ENCODE measurements around the gene BPGM. TPM values are rescaled to one million over a fixed set of nuclear protein-coding genes. Genes with fewer than 3 reads are reported as not detected.

BPGM gene
- total RNA-seq, 4 donors from 2014 or later, result 8.8 to 24.9 (median 24.0) TPM

DNA sequence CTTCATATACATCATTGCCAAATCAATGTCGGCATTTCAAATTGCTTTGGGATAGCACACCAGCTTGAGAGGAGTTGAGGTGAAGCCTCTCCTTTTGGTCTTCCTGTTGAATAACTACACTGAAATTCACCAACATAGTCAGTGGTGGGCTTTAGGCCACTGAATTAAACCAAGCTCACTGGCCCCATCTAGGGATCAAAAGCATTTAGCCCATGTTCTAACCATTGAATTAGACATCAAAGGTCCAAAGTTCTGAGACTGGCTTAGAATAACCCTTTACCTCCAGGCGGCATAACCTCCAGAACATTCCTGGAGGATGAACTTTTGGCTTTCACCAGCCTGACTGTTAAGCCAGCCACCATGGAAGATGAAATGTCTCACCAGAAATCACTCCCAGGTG lies 54.6 kb downstream of the BPGM start:
- Histone ChIP-seq H3K4me1 (peaks cover 0 to 69% (median 38%) of the 10 kb centered on the region in 4 donors), H3K36me3 (no peaks in the 10 kb centered on the region), H3K9me3 (no peaks in the 10 kb centered on the region), H3K4me3 (no peak overlapping the region), H3K27ac (peak overlapping the region in 2 of 4 donors; percentile 93 to 94), H3K27me3 (no peaks in the 10 kb centered on the region)
- DNase-seq (ENCODE audit: low spot score in 2 of 2), result no peak
- WGBS, 2 donors, result 95% methylated on average over 2 of the region's 2 CpGs
- TF ChIP-seq, protein P1, sequence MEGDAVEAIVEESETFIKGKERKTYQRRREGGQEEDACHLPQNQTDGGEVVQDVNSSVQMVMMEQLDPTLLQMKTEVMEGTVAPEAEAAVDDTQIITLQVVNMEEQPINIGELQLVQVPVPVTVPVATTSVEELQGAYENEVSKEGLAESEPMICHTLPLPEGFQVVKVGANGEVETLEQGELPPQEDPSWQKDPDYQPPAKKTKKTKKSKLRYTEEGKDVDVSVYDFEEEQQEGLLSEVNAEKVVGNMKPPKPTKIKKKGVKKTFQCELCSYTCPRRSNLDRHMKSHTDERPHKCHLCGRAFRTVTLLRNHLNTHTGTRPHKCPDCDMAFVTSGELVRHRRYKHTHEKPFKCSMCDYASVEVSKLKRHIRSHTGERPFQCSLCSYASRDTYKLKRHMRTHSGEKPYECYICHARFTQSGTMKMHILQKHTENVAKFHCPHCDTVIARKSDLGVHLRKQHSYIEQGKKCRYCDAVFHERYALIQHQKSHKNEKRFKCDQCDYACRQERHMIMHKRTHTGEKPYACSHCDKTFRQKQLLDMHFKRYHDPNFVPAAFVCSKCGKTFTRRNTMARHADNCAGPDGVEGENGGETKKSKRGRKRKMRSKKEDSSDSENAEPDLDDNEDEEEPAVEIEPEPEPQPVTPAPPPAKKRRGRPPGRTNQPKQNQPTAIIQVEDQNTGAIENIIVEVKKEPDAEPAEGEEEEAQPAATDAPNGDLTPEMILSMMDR (IDR thresholded peaks at IDR 0.05), result no peak
- TF ChIP-seq EP300 (IDR thresholded peaks at IDR 0.05), result no peak

DNA sequence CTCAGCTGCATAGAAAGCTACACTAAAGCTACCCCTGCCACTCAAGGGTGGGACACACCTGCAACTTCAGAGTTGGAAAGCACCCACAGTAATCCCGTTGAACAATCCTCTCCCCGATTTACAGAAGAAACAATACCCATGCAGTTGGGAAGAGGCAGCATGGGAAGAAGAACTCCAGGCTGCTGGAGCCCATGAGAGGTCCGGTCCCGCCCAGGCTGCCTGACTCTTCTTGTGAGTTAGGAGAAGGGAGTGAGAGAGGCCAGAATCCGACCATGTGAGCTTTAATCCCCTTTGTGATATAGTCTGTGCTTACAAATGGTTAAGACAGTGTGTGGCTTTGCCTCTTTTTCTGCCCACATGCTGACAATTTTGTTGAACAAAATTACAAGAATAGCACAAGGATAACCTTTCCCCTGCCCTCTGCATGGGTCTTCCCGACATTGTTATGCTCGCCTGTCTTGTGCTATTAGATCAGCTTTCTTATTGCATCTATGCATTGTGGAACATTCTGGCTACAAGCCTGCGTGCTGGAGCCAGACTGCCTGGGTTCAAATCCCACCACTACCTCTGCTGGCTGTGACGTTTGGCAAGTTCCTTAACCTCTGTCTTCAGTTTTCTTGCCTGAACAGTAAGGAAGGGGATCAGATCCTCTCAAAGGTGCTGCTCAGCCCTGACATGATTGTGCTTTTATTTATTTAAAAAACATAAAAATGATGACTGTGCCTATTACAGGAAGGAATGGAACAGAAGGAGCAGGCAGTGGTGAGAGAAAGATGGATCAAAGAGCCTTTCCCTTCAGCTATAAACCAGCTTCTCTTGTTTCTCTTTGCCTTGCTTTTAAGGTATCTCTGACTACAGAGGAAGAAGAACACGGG lies 56.0 kb downstream of the BPGM start:
- Histone ChIP-seq H3K36me3 (no peaks in the 10 kb centered on the region), H3K27ac (peak overlapping the region; percentile 59 to 94 (median 87)), H3K4me1 (peaks cover 0 to 74% (median 38%) of the 10 kb centered on the region in 4 donors), H3K27me3 (no peaks in the 10 kb centered on the region), H3K9me3 (no peaks in the 10 kb centered on the region), H3K4me3 (no peak overlapping the region)
- DNase-seq (ENCODE audit: low spot score in 2 of 2), result no peak
- WGBS, 2 donors, result 28 to 34% methylated on average over 10 of the region's 10 CpGs
- TF ChIP-seq, protein P1 (IDR thresholded peaks at IDR 0.05), result no peak
- TF ChIP-seq EP300 (IDR thresholded peaks at IDR 0.05) (no peak), POLR2A (IDR thresholded peaks at IDR 0.05) (no peak)

DNA sequence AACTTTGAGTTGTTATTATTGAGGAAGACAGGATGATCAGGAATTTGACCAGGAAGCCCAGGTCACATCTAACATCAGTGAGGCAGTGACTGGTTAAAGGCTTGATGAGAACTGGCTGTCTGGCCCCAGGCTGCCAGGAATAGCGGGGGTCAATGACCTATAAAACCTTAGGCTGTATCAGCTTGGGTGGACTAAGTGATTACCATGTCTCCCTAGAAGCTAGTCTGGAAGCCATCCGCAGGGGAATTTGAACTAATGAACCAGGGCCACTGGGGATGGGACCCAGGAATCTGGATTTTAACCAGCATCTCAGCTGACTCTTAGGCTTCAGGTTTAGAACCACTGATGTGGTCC lies 56.6 kb downstream of the BPGM start:
- TF ChIP-seq, protein P1 (IDR thresholded peaks at IDR 0.05), result no peak
- TF ChIP-seq EP300 (IDR thresholded peaks at IDR 0.05), result no peak
- no peak for DNase-seq (ENCODE audit: low spot score in 2 of 2)
- 73 to 77% methylated on average over 2 of the region's 2 CpGs for WGBS, 2 donors
- H3K36me3 ChIP-seq, result no peaks in the 10 kb centered on the region
- H3K27me3 ChIP-seq, result no peaks in the 10 kb centered on the region
- H3K27ac ChIP-seq, result peak overlapping the region; percentile 59 to 94 (median 87)
- peaks cover 0 to 76% (median 38%) of the 10 kb centered on the region in 4 donors for H3K4me1 ChIP-seq
- no peak overlapping the region for H3K4me3 ChIP-seq
- no peaks in the 10 kb centered on the region for H3K9me3 ChIP-seq

DNA sequence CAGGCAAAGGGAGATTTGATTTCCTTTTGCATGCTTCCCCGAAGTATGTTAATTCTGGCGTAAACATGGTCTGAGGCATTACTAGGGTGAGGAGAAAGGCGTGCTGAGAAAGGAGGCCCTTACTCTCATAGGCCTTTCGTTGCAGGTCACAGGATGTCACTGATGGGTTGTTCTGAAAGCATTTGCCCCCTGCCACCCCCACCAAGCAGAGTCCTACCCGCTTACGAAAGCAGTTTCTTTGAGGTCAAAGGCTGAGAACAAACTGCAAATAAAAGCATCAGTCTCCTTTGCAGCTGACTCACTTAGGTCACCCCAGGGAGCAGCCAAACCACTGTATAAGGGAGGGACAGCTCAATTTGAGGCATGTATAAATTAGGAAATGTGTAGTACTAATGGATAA lies 57.1 kb downstream of the BPGM start:
- Histone ChIP-seq H3K36me3 (no peaks in the 10 kb centered on the region), H3K4me1 (peaks cover 0 to 77% (median 38%) of the 10 kb centered on the region in 4 donors), H3K4me3 (no peak overlapping the region), H3K9me3 (no peaks in the 10 kb centered on the region), H3K27me3 (no peaks in the 10 kb centered on the region), H3K27ac (peak overlapping the region; percentile 59 to 94 (median 87))
- WGBS, 2 donors, result 28 to 37% methylated on average over 6 of the region's 6 CpGs
- peak in 1 of 2 donors; percentile 69 for DNase-seq (ENCODE audit: low spot score in 2 of 2)
- peak in 1 of 2 donors; percentile 22 for TF ChIP-seq POLR2A (IDR thresholded peaks at IDR 0.05)
- TF ChIP-seq, protein P1 (IDR thresholded peaks at IDR 0.05), result no peak
- peak; percentile 84 to 91 for TF ChIP-seq EP300 (IDR thresholded peaks at IDR 0.05)

DNA sequence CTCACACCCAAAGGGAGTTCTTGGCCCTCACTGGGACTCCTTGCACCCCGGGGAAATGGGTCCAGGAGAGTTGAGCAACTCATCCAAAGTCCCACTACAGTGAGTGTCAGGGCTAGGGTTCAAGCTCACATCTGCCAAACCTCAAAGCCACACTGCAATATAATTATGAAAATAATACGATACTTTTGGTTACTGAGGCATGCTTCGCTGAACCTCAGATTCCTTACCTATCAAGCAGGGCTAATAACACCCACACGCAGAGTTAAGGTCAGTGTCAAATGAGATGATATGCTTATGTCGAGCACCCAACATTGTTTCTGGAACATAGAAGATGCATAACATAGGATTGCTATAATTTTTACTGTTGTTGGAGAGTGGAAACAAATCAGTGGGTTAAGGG lies 58.2 kb downstream of the BPGM start:
- Histone ChIP-seq H3K36me3 (no peaks in the 10 kb centered on the region), H3K27ac (peak overlapping the region; percentile 59 to 94 (median 87)), H3K27me3 (no peaks in the 10 kb centered on the region), H3K4me3 (no peak overlapping the region), H3K9me3 (no peaks in the 10 kb centered on the region), H3K4me1 (peaks cover 0 to 73% (median 34%) of the 10 kb centered on the region in 4 donors)
- 87 to 96% methylated on average over 5 of the region's 5 CpGs for WGBS, 2 donors
- no peak for DNase-seq (ENCODE audit: low spot score in 2 of 2)
- no peak for TF ChIP-seq POLR2A (IDR thresholded peaks at IDR 0.05)
- TF ChIP-seq, protein P1 (IDR thresholded peaks at IDR 0.05), result no peak

Data from tibial nerve (tissue), 4 donors.